Measurements from ENCODE around the gene SOX6. TPM values are rescaled to one million over a fixed set of nuclear protein-coding genes. Genes with fewer than 3 reads are reported as not detected.

Gene SOX6
- total RNA-seq, 1 donor from 2014 or later, result 7.6 TPM

DNA sequence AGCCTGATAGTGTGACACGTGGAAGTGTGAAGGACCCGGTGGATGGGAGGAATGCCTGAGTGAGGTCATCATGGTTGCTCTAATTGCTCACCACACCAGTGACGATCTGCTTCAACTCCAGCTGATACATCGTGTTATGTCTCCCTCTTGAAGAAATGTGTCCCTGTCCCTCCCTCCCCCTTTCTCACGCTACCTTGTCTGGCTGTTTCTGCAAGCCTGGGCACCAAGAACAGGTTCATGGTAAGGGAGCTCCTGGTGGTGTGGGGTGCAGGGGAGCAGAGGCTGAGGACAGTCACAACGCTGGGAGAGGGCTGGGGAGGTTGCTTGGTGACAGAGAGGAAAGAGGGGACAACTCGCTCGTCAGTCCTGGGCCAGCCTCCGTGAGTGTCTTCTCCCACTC lies 413.4 kb downstream of the SOX6 start:
- Mint-ChIP-seq H3K9me3 (peaks cover 18% of the 10 kb centered on the region), H3K36me3 (no peaks in the 10 kb centered on the region), H3K27ac (no peak overlapping the region), H3K4me1 (peaks cover 6% of the 10 kb centered on the region), H3K4me3 (no peak overlapping the region), H3K27me3 (ENCODE audit: insufficient read depth, low read depth) (peaks cover 6% of the 10 kb centered on the region)
- no peaks in the 10 kb centered on the region for H3K79me2 ChIP-seq (ENCODE audit: low read depth)
- H3K27me3 ChIP-seq, result peaks cover 9% of the 10 kb centered on the region
- H3K4me3 ChIP-seq, result no peak overlapping the region
- no peak for TF ChIP-seq EZH2phosphoT487 (IDR thresholded peaks at IDR 0.05)
- TF ChIP-seq, protein P1, sequence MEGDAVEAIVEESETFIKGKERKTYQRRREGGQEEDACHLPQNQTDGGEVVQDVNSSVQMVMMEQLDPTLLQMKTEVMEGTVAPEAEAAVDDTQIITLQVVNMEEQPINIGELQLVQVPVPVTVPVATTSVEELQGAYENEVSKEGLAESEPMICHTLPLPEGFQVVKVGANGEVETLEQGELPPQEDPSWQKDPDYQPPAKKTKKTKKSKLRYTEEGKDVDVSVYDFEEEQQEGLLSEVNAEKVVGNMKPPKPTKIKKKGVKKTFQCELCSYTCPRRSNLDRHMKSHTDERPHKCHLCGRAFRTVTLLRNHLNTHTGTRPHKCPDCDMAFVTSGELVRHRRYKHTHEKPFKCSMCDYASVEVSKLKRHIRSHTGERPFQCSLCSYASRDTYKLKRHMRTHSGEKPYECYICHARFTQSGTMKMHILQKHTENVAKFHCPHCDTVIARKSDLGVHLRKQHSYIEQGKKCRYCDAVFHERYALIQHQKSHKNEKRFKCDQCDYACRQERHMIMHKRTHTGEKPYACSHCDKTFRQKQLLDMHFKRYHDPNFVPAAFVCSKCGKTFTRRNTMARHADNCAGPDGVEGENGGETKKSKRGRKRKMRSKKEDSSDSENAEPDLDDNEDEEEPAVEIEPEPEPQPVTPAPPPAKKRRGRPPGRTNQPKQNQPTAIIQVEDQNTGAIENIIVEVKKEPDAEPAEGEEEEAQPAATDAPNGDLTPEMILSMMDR (IDR thresholded peaks at IDR 0.05), result no peak
- no peak for TF ChIP-seq EZH2 (IDR thresholded peaks at IDR 0.05)
- H4K20me1 ChIP-seq (ENCODE audit: low read depth), result no peaks in the 10 kb centered on the region
- DNase-seq (ENCODE audit: low spot score), result no peak
- H3K4me1 ChIP-seq, result no peaks in the 10 kb centered on the region
- no peak overlapping the region for H3K9ac ChIP-seq
- H3K4me2 ChIP-seq, result no peak overlapping the region
- H3F3A ChIP-seq (ENCODE audit: low read depth), result no peaks in the 10 kb centered on the region
- no peaks in the 10 kb centered on the region for H3K36me3 ChIP-seq
- H2AFZ ChIP-seq (replicated peaks), result no peak overlapping the region
- peaks cover 3% of the 10 kb centered on the region for H3K9me3 ChIP-seq (ENCODE audit: low read depth)
- no peak overlapping the region for H3K27ac ChIP-seq

DNA sequence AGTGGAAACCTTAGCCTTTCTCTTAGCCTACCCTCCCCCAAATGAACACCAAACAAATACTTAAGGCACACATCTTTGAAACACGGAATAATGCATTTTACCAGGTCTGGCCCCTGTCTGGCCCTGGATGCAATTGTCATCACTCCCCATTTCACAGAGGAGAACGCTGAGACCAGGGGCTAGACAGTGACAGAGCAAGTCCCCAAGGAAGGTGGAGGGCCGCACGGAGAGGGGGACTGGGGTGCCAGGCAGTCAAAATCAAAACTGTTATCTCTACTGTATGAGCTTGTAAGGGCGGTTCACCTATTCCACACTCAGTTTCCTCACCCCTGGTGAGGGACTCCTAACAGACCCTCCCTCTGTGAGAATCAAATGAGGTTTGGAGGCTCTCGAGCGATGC lies 414.2 kb downstream of the SOX6 start:
- H3K4me3 Mint-ChIP-seq, result no peak overlapping the region
- Histone ChIP-seq H4K20me1 (ENCODE audit: low read depth) (no peaks in the 10 kb centered on the region), H3K9ac (no peak overlapping the region), H3K4me3 (no peak overlapping the region), H3K36me3 (no peaks in the 10 kb centered on the region), H3F3A (ENCODE audit: low read depth) (no peaks in the 10 kb centered on the region), H3K27ac (no peak overlapping the region), H3K4me2 (no peak overlapping the region), H3K27me3 (peaks cover 9% of the 10 kb centered on the region), H3K79me2 (ENCODE audit: low read depth) (no peaks in the 10 kb centered on the region), H3K9me3 (ENCODE audit: low read depth) (peaks cover 3% of the 10 kb centered on the region), H2AFZ (replicated peaks) (no peak overlapping the region), H3K4me1 (no peaks in the 10 kb centered on the region)
- no peaks in the 10 kb centered on the region for H3K36me3 Mint-ChIP-seq
- TF ChIP-seq, protein P1 (IDR thresholded peaks at IDR 0.05), result no peak
- TF ChIP-seq EZH2 (IDR thresholded peaks at IDR 0.05), result no peak
- TF ChIP-seq EZH2phosphoT487 (IDR thresholded peaks at IDR 0.05), result no peak
- H3K4me1 Mint-ChIP-seq, result peaks cover 6% of the 10 kb centered on the region
- H3K27me3 Mint-ChIP-seq (ENCODE audit: insufficient read depth, low read depth), result peaks cover 3% of the 10 kb centered on the region
- no peak overlapping the region for H3K27ac Mint-ChIP-seq
- DNase-seq (ENCODE audit: low spot score), result no peak
- H3K9me3 Mint-ChIP-seq, result peaks cover 12% of the 10 kb centered on the region

DNA sequence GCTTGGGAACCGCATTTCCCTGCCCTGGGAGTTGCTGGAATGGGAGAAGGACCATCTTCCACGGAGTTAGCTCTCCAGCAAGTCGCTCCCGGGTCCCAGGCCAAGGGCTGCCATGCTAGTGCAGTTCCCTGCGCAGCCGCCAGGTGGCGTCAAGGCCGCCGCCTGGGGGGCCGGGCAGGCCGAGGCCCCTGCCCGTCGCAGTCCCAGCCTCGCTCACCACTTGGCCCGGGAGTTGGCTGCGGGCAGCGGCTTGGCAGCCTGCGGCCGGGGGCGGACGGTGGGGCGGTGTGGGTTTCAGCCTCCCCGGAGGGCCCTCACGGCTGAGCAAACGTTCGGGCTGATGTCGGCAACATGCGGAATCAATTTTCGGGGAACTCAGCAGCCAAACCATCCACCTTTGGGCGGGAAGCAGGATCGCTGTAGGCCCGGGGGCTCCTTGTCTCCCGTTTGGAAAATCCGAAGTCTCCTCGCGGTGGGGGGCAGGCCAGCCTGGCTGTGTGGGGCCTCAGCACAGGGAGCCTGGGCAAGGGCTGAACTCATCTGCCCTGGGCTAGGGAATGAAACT lies 415.1 kb downstream of the SOX6 start:
- no peaks in the 10 kb centered on the region for H3K4me1 ChIP-seq
- peak; percentile 62 for DNase-seq (ENCODE audit: low spot score)
- no peaks in the 10 kb centered on the region for H3F3A ChIP-seq (ENCODE audit: low read depth)
- no peak overlapping the region for H3K4me2 ChIP-seq
- Mint-ChIP-seq H3K4me3 (no peak overlapping the region), H3K4me1 (peaks cover 6% of the 10 kb centered on the region), H3K36me3 (no peaks in the 10 kb centered on the region), H3K27me3 (ENCODE audit: insufficient read depth, low read depth) (peaks cover 3% of the 10 kb centered on the region), H3K27ac (no peak overlapping the region), H3K9me3 (peaks cover 10% of the 10 kb centered on the region)
- peak overlapping the region; percentile 38 for H2AFZ ChIP-seq (replicated peaks)
- no peak overlapping the region for H3K4me3 ChIP-seq
- TF ChIP-seq, protein P1 (IDR thresholded peaks at IDR 0.05), result peak; percentile 93
- no peak for TF ChIP-seq EZH2phosphoT487 (IDR thresholded peaks at IDR 0.05)
- no peak overlapping the region for H3K9ac ChIP-seq
- H3K36me3 ChIP-seq, result no peaks in the 10 kb centered on the region
- peaks cover 9% of the 10 kb centered on the region for H3K27me3 ChIP-seq
- H3K27ac ChIP-seq, result no peak overlapping the region
- H3K9me3 ChIP-seq (ENCODE audit: low read depth), result no peaks in the 10 kb centered on the region
- H4K20me1 ChIP-seq (ENCODE audit: low read depth), result no peaks in the 10 kb centered on the region
- H3K79me2 ChIP-seq (ENCODE audit: low read depth), result no peaks in the 10 kb centered on the region
